Transverse colon (tissue), 4 donors: ENCODE data around the gene SDHAF3.

Experiments
- CTCF ChIP-seq, 5 experiments: fragments of 200-600 bp in 3 of 5; fragments of 450-650 bp in 2 of 5; sonication (generic) in 3 of 5; IDR thresholded peaks; 1 replicate in 2 of 5; 2 replicates in 3 of 5; pipeline ENCODE4 v1.5.1; 2016 to 2017; ENCODE audit warnings: antibody characterized with exemption in 5 of 5, inconsistent platforms in 3 of 5, mild to moderate bottlenecking in 2 of 5, moderate library complexity in 1 of 5
- EP300 ChIP-seq: sonication (generic); formaldehyde crosslinking; IDR thresholded peaks from one replicate; pipeline ENCODE4 v1.6.1; 2017; ENCODE audit warnings: antibody characterized with exemption, low read depth
- POLR2A ChIP-seq: fragments of 450-650 bp; IDR thresholded peaks from one replicate; pipeline ENCODE4 v1.6.1; 2016; ENCODE audit warnings: antibody characterized with exemption, mild to moderate bottlenecking, moderate library complexity
- POLR2AphosphoS5 ChIP-seq, 3 donors: sonication (generic); formaldehyde crosslinking; IDR thresholded peaks; one replicate each; pipeline ENCODE4 v1.6.1; 2016; ENCODE audit warnings: antibody characterized with exemption in 3 of 3

DNA sequence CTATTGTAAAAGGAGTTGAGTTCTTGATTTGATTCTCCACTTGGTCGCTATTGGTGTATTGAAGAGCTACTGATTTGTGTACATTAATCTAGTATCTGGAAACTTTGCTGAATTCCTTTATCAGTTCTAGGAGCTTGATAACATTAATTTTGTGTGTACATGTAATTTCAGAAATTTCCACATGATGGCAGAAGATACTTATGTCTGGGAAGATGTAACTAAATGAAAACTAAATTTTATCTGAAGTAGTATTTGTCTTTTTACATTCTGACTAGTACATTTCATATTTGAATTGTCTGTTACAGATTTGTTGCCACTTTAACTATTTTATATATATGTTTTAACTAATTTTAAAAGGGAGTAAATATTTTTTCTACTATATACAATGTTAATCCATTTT, 27.6 kb downstream of the SDHAF3 start:
- TF ChIP-seq POLR2A (no peak), CTCF (IDR thresholded peaks at IDR 0.05) (peak; percentile 35 to 60 (median 45)), POLR2AphosphoS5 (IDR thresholded peaks at IDR 0.05) (no peak), EP300 (no peak)
